OCI-LY7 (cell line): ENCODE measurements around the gene ALDH1A3. TPM values are rescaled to one million over a fixed set of nuclear protein-coding genes. Genes with fewer than 3 reads are reported as not detected.

Source experiments
- BruUV-seq: library from RNA; stranded (reverse); fragments of 400-500 nt; replicated peaks from 2 replicates; lab custom pipeline; 2021; lab: Mats Ljungman, UMichigan
- CTCF ChIA-PET: fragments of 300-600 bp; sonication (Branson Sonifier 250); formaldehyde crosslinking; loops from one replicate; lab custom pipeline; 2022; ENCODE audit warnings: antibody characterized with exemption; ENCODE audit not compliant: unreplicated experiment; lab: Charles Lee
- POLR2A ChIA-PET: fragments of 300-600 bp; sonication (Branson Sonifier 250); formaldehyde crosslinking; loops from one replicate; lab custom pipeline; 2022; ENCODE audit warnings: antibody characterized with exemption; lab: Charles Lee
- DNase-seq: peaks from one replicate; pipeline ENCODE4 v3.0.0-alpha.2; 2015; ENCODE audit warnings: low spot score
- H2AFZ ChIP-seq: fragments of 200-600 bp; sonication (generic), shearing (Covaris generic); 2 replicates; pipeline ENCODE4 v1.6.1; 2014; ENCODE audit warnings: mild to moderate bottlenecking, antibody characterized with exemption, low read length, moderate library complexity
- H3K27ac ChIP-seq: fragments of 200-600 bp; sonication (generic); 2 replicates; pipeline ENCODE4 v1.5.1; 2014; ENCODE audit warnings: mixed run types, low read depth, mild to moderate bottlenecking, moderate library complexity, low read length, inconsistent platforms; ENCODE audit not compliant: poor library complexity, severe bottlenecking
- H3K36me3 ChIP-seq: fragments of 200-600 bp; sonication (generic); 2 replicates; pipeline ENCODE4 v1.6.1; 2014; ENCODE audit warnings: mild to moderate bottlenecking, antibody characterized with exemption, low read length, moderate library complexity, mixed read lengths; ENCODE audit not compliant: insufficient read depth
- H3K4me1 ChIP-seq: fragments of 200-600 bp; sonication (generic); 2 replicates; pipeline ENCODE4 v1.5.1; 2014; ENCODE audit warnings: mild to moderate bottlenecking, low read length; ENCODE audit not compliant: insufficient read depth, poor library complexity, severe bottlenecking
- H3K4me2 ChIP-seq: fragments of 200-600 bp; sonication (generic); 2 replicates; pipeline ENCODE4 v1.6.1; 2014; ENCODE audit warnings: mild to moderate bottlenecking, low read length
- H3K4me3 ChIP-seq: fragments of 200-600 bp; sonication (generic); 2 replicates; pipeline ENCODE4 v1.5.1; 2014; ENCODE audit warnings: mild to moderate bottlenecking, low read depth, low read length; ENCODE audit not compliant: poor library complexity, severe bottlenecking
- H3K79me2 ChIP-seq: fragments of 200-600 bp; sonication (generic); 2 replicates; pipeline ENCODE4 v1.6.1; 2016; ENCODE audit warnings: low read depth, mild to moderate bottlenecking, low read length, moderate library complexity, mixed read lengths; ENCODE audit not compliant: insufficient read depth
- H3K9me2 ChIP-seq: fragments of 200-600 bp; sonication (generic); 2 replicates; pipeline ENCODE4 v1.6.1; 2016; ENCODE audit warnings: mild to moderate bottlenecking, low read length, mixed read lengths; ENCODE audit not compliant: insufficient read depth
- H3K9me3 ChIP-seq: fragments of 200-600 bp; sonication (generic); 2 replicates; pipeline ENCODE4 v1.6.1; 2014; ENCODE audit warnings: mild to moderate bottlenecking, mixed run types, low read length, mixed read lengths
- H4K20me1 ChIP-seq: fragments of 200-600 bp; sonication (generic); 2 replicates; pipeline ENCODE4 v1.6.1; 2014; ENCODE audit warnings: mild to moderate bottlenecking, antibody characterized with exemption, low read length, moderate library complexity, mixed read lengths; ENCODE audit not compliant: insufficient read depth
- EZH2phosphoT487 ChIP-seq: fragments of 200-600 bp; sonication (generic); IDR thresholded peaks from 2 replicates; pipeline ENCODE4 v1.6.1; 2018; ENCODE audit warnings: low read depth, borderline replicate concordance, mild to moderate bottlenecking, mixed run types, antibody characterized with exemption, low read length, moderate library complexity, mixed read lengths
- intact Hi-C: fragments of 100-400 bp; cut with micrococcal nuclease; formaldehyde crosslinking; loops from one replicate; pipeline ENCODE4 v1.10.0; 2022; ENCODE audit not compliant: unreplicated experiment
- total RNA-seq, 2 experiments: library from RNA; depleted of rRNA in 1 of 2; stranded (reverse); fragments of >200 nt in 1 of 2; shearing (Covaris generic) in 1 of 2; gene quantifications; 2 replicates each; pipeline ENCODE4 v1.2.3, GENCODE V29; 2014 to 2022
- TF ChIP-seq, protein P1 (sequence below): fragments of 200-600 bp; sonication (generic); conservative IDR thresholded peaks from 2 replicates; pipeline ENCODE4 v1.5.1; 2014; ENCODE audit warnings: mild to moderate bottlenecking, antibody characterized with exemption, low read length, moderate library complexity, mixed read lengths

ALDH1A3 gene
- total RNA-seq, 2 experiments from 2014 or later: not detected

GRCh38 chr15:100878130-100878529 lies 1.5 kb upstream of the ALDH1A3 start:
- no peaks in the 10 kb centered on the region for H3K9me3 ChIP-seq
- no peaks in the 10 kb centered on the region for H3K79me2 ChIP-seq
- no peak overlapping the region for H3K4me2 ChIP-seq
- H3K9me2 ChIP-seq: no peaks in the 10 kb centered on the region
- H3K27ac ChIP-seq: no peak overlapping the region
- no peak for DNase-seq
- H4K20me1 ChIP-seq: no peaks in the 10 kb centered on the region
- no peak overlapping the region for H3K4me3 ChIP-seq
- TF ChIP-seq, protein P1, sequence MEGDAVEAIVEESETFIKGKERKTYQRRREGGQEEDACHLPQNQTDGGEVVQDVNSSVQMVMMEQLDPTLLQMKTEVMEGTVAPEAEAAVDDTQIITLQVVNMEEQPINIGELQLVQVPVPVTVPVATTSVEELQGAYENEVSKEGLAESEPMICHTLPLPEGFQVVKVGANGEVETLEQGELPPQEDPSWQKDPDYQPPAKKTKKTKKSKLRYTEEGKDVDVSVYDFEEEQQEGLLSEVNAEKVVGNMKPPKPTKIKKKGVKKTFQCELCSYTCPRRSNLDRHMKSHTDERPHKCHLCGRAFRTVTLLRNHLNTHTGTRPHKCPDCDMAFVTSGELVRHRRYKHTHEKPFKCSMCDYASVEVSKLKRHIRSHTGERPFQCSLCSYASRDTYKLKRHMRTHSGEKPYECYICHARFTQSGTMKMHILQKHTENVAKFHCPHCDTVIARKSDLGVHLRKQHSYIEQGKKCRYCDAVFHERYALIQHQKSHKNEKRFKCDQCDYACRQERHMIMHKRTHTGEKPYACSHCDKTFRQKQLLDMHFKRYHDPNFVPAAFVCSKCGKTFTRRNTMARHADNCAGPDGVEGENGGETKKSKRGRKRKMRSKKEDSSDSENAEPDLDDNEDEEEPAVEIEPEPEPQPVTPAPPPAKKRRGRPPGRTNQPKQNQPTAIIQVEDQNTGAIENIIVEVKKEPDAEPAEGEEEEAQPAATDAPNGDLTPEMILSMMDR: no peak
- TF ChIP-seq EZH2phosphoT487: no peak
- intact Hi-C loops: no loop called here
- no peak overlapping the region for H2AFZ ChIP-seq
- H3K36me3 ChIP-seq: no peaks in the 10 kb centered on the region
- BruUV-seq: no TSS peak
- no peaks in the 10 kb centered on the region for H3K4me1 ChIP-seq
- ChIA-PET POLR2A (interaction anchor here (0.7 kb wide), 1 partner anchor 125 kb away, joined by 3 read pairs; no protein-coding TSS in a partner anchor), CTCF (no interaction called here)

DNA sequence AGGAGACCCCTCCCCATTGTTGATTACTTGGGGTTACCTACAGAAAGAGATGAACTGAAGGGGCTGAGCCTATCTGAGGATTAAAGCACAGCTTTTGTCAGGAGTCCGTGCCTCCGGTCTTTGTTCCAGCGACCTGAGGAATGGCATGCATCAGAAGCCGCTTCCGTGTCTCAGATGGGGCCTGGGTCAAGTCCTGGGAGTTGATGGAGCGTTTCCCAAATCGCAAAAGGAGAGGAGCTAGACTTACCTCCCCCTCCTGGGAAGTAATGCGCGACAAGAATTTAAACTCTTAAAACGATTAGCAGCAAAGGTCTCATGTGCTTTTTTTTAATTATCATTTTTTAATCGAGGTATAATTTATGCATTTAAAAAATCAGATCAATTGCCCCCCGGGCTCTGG lies 983 bp upstream of the ALDH1A3 start:
- intact Hi-C loops: no loop called here
- ChIA-PET POLR2A (no interaction called here), CTCF (no interaction called here)
- no peak overlapping the region for H3K4me2 ChIP-seq
- BruUV-seq: no TSS peak
- no peaks in the 10 kb centered on the region for H3K79me2 ChIP-seq
- TF ChIP-seq, protein P1: no peak
- TF ChIP-seq EZH2phosphoT487: no peak
- H3K4me3 ChIP-seq: no peak overlapping the region
- H3K36me3 ChIP-seq: no peaks in the 10 kb centered on the region
- no peaks in the 10 kb centered on the region for H4K20me1 ChIP-seq
- no peak overlapping the region for H2AFZ ChIP-seq
- no peak overlapping the region for H3K27ac ChIP-seq
- H3K4me1 ChIP-seq: no peaks in the 10 kb centered on the region
- no peaks in the 10 kb centered on the region for H3K9me2 ChIP-seq
- DNase-seq: no peak
- no peaks in the 10 kb centered on the region for H3K9me3 ChIP-seq

- Histone ChIP-seq H3K4me1 (no peaks in the 10 kb centered on the region), H3K9me3 (no peaks in the 10 kb centered on the region), H3K79me2 (no peaks in the 10 kb centered on the region), H3K27ac (no peak overlapping the region), H3K9me2 (no peaks in the 10 kb centered on the region), H2AFZ (no peak overlapping the region), H4K20me1 (no peaks in the 10 kb centered on the region), H3K4me2 (no peak overlapping the region), H3K4me3 (no peak overlapping the region), H3K36me3 (no peaks in the 10 kb centered on the region)
- DNase-seq: no peak
- intact Hi-C loops: no loop called here
- BruUV-seq: no TSS peak
- TF ChIP-seq, protein P1: no peak
- no peak for TF ChIP-seq EZH2phosphoT487
- CTCF ChIA-PET: no interaction called here
- POLR2A ChIA-PET: no interaction called here
Measured at GRCh38 chr15:100879061-100879463, 569 bp upstream of the ALDH1A3 start.
